Activated CD8-positive, alpha-beta memory T cell treated with anti-CD3 and anti-CD28 coated beads, Interleukin-2, amount 50 U/mL, for 24 hours (primary cell): Measurements from ENCODE around the gene DBNDD2.

ENCODE experiments used
- DNase-seq: peaks from one replicate; pipeline ENCODE4 v3.0.0-alpha.2; 2020; ENCODE audit errors: extremely low read depth

The DBNDD2 gene

GRCh38 chr20:45378191-45378590 is 29.9 kb upstream of the DBNDD2 start, which contains the start of gene TP53TG5:
Gene TP53TG5, minus strand, starts transcription at chr20:45378325. Its CDS starts 89 bp downstream, at chr20:45378236.
- no peak for DNase-seq

DNA sequence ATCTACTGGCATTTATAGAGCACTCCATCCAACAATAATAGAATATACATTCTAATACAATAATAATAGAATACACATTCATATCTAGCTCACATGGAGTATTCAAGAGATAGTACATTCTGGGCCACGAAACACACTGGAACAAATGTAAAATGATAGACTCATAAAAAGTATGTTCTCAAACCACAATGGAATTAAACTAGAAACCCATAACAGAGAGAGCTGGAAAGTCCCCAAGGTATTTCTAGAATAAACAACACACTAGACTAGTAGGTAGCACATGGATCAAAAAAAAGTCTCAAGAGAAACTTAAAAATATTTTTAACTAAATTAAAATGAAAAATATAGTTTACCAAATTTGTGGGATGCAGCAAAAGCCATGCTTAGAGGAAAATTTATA is 20.8 kb upstream of the DBNDD2 start:
- DNase-seq = no peak

GRCh38 chr20:45390931-45391330 is 17.2 kb upstream of the DBNDD2 start:
- no peak for DNase-seq

DNA sequence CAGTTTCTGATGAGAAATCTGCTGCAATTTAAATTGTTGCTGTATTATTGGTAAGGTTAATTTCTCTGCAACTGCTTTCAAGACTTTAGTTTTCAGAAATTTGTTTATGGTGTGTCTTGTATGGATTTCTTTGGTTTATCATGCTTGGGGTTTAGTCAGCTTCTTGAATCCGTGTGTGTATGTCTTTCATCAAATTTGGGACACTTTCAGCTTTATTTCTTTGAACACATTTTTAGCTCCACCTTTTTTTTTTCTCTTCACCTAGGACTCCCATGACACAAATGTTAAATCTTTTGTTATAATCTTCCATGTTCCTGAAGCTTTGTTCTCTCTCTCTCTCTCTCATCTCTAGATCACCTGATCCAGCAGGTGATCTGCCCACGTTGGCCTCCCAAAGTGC is 16.5 kb upstream of the DBNDD2 start:
- DNase-seq = no peak

GRCh38 chr20:45392733-45393132 is 15.4 kb upstream of the DBNDD2 start:
- DNase-seq = no peak

- DNase-seq = no peak
Observed at GRCh38 chr20:45394221-45395113, 13.6 kb upstream of the DBNDD2 start.

DNA sequence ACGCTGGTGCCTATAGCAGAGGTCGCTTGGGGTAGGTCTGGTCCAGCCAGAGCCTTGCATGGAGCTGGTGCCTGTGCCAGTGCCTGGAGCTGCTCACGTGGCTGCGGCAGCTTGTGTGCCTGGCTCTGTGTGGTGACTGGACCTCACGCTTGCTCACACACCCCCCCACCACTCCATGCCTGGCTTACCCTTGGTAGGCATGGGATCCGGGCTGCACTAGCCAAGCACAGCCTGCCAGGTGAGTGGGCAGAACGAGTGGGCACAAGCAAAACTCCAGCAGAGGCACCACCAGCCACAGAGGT is 13.0 kb upstream of the DBNDD2 start:
- DNase-seq = no peak

DNA sequence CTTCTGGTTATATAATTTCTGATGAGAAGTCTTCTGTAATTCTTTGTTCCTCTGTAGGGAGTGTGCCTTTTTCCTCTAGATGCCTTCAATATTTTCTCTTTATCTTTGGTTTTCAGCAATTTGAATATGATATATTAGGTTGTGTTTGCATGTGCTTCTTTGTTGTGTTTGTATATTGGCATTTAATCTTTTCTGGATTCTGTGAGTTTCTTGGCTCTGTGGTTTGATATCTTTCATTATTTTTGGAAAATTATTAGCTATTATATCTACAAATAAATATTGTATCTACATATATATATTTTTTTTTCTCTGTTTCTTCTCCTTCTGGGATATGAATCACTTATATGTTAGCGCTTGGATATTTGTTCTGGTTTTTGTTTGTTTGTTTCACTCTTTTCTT is 9.1 kb upstream of the DBNDD2 start:
- DNase-seq = no peak

DNA sequence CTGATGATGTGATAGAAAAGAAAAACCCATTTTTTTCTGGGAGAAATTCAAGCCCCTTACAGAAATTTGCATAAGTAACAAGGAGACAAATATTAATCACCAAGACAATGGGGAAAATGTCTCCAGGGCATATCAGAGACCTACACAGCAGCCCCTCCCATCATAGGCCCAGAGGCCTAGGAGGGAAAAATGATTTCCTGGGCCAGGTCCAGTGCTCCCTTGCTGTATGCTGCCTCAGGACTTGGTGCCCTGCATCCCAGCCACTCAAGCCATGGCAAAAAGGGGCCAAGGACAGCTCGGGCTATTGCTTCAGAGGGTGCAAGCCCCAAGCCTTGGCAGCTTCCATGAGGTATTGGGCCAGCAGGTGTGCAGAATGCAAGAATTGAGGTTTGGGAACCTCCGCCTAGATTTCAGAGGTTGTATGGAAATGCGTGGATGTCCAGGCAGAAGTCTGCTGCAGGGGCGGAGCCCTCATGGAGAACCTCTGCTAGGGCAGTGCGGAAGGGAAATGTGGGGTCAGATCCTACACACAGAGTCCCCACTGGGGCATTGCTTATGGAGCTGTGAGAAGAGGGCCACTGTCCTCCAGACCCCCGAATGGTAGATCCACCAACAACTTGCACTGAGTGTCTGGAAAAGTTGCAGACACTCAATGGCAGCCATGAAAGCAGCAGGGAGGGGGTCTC is 7.6 kb upstream of the DBNDD2 start:
- DNase-seq = no peak

DNA sequence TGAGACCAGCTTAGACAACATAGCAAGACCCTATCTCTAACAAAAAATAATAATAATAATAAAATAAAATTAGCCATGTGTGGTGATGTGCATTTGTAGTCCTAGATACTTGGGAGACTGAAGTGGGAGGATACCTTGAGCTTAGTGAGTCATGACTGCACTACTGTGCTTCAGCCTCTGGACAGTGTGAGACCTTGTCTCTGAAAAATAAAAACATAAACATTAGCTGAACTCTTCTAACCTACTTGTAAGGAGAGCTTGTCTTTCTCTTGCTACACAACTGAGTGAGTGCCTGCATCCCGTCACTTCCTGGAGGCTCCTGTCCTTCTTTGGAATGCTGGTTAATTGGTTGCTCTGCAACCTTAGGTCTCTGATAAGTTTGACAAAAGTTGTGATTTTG is 5.1 kb upstream of the DBNDD2 start:
- DNase-seq = no peak

DNA sequence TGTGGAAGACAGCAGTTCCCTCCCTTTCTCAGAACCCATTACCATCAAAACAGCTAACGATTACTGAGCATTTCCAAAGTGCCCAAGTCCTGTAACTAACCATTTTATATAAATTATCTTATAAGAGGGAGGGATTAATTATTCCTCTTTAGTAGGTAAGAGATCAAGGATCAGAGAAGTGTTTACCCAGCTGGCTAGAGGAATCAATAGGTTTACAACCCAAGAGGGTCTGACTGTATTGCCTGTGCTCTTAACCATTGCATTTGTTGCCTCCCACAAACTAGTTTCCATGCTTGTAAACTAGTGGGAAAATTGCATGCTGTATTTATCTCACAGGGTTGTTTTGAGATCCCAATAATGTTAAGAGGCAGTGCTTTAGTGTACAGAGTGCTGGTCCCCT is 3.7 kb upstream of the DBNDD2 start:
- DNase-seq = no peak

GRCh38 chr20:45405571-45406259 is 2.4 kb upstream of the DBNDD2 start:
- no peak for DNase-seq

DNA sequence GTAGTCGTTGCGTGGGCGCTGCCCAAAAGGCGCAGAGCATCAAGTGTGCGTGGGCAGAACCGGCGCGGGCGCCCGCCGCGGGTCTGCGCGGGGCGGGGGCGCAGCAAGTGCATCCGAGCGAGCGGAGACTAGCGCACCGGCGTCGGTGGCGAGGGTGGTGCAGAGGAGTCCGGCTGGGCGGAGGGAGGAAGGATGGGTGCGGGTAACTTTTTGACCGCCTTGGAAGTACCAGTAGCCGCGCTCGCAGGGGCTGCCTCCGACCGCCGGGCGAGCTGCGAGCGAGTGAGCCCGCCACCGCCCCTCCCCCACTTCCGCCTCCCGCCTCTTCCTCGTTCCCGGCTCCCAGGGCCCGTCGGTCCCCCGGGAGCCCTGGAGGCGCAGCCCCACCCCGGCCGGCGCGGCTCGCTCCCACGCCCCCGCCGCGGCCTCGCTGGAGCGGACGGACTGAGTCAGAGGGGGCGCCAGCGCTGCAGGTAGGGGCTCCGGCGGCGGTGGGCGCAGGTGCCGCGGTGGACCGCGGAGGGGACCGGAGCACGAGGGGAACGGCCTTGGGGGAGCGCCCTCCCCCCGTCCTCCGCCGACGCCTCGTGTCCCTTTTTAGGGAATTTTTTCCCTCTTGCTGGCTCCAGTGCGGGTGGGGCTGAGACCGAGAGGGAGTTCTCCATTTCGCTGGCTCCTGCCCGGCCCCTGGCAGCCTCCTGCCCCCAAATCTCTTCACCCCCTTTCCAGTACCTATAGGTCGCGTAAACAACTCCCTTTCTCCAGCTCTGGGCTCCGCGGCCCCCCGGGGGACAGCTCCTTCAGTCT is 1.6 kb upstream of the DBNDD2 start:
- no peak for DNase-seq

GRCh38 chr20:45407067-45407745 is 883 bp upstream of the DBNDD2 start:
- no peak for DNase-seq

GRCh38 chr20:45408646-45409213 is 641 bp downstream of the DBNDD2 start:
- DNase-seq = no peak

DNA sequence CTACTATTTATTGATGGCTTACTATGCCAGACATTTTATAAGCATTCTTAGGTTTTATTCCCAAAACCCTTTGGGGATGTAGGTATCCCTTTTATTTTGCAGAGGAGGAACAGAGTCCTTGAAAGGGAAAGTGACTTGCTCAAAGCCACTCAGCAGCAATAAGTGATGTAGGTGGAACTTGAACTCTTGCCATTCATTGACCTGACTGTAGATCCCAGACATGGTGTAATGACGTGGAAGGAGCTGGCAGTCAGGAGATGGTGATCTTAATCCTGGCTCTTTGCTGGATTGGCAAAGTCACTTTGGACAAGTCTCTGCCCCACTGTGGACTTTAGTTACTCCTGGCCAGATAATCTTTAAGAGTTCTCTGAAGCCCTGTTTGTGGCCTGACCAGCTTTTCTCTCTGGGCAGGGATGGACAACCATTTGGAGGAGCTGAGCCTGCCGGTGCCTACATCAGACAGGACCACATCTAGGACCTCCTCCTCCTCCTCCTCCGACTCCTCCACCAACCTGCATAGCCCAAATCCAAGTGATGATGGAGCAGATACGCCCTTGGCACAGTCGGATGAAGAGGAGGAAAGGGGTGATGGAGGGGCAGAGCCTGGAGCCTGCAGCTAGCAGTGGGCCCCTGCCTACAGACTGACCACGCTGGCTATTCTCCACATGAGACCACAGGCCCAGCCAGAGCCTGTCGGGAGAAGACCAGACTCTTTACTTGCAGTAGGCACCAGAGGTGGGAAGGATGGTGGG is 1.6 kb downstream of the DBNDD2 start:
- DNase-seq = no peak

DNA sequence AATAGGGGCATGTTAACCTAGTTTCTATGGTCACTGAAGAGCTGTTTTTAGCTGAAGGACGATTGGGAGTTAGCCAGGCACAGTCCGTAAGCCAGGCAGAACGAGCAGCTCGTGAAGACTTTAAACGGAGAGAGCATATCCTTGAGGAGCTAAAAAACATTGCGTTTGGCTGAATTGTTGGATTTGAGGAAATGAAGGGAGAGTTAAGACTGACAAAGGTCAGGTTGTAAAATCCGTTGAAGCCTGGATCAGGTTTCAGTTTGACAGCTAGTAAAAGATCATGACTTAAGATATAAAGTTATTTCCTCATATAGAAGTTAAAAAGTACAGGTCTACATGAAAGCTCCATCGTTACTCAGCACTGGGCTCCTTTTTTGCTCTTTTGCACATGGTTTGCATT is 2.8 kb downstream of the DBNDD2 start:
- DNase-seq = no peak

DNA sequence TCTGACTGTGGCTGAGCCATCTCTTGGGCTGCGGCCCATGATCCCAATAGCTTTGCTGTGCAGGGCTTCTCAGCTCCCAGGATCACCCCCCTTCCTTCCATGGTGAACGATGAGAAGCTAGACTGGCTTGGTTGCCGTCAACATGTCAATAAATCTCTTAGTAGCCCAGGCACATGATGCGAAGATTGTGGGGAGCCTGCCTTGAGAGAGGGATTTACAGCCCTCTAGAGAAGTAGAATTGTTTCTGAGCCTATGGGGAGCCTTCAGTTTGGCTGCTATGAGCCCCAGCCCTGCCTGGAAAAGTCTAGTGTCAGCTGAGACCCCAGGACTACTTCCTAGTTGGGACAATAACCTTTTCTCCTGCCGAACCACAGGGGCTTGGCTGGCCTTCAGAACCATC is 4.6 kb downstream of the DBNDD2 start:
- DNase-seq = no peak

GRCh38 chr20:45413479-45413878 is 5.4 kb downstream of the DBNDD2 start:
- DNase-seq = no peak
